ENCODE results near the gene HEATR3.

DNA sequence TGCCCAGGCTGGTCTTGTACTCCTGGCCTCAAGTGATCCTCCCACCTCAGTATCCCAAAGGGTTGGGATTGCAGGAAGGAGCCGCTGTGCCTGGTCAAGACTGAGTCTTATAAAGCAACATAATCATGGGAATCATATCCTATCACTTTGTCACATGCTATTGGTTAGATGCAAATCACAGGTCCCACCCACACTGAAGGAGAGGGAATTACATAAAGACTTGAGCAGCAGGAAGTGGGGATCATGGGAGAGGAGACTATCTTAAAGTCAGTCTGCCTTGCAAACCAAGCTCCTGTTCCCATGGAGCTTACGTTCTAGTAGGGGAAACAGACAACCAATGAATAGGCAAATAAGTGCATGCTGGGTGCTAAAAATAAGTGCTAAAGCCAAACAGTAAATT, 59.0 kb downstream of the HEATR3 start:
- TF ChIP-seq, protein P1, sequence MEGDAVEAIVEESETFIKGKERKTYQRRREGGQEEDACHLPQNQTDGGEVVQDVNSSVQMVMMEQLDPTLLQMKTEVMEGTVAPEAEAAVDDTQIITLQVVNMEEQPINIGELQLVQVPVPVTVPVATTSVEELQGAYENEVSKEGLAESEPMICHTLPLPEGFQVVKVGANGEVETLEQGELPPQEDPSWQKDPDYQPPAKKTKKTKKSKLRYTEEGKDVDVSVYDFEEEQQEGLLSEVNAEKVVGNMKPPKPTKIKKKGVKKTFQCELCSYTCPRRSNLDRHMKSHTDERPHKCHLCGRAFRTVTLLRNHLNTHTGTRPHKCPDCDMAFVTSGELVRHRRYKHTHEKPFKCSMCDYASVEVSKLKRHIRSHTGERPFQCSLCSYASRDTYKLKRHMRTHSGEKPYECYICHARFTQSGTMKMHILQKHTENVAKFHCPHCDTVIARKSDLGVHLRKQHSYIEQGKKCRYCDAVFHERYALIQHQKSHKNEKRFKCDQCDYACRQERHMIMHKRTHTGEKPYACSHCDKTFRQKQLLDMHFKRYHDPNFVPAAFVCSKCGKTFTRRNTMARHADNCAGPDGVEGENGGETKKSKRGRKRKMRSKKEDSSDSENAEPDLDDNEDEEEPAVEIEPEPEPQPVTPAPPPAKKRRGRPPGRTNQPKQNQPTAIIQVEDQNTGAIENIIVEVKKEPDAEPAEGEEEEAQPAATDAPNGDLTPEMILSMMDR (IDR thresholded peaks at IDR 0.05; ENCODE audit: low read length): no peak
- no peak for TF ChIP-seq EZH2 (IDR thresholded peaks at IDR 0.05; ENCODE audit: borderline replicate concordance, low read length)
